ENCODE results near the gene SLC1A3.

SLC1A3 gene

DNA sequence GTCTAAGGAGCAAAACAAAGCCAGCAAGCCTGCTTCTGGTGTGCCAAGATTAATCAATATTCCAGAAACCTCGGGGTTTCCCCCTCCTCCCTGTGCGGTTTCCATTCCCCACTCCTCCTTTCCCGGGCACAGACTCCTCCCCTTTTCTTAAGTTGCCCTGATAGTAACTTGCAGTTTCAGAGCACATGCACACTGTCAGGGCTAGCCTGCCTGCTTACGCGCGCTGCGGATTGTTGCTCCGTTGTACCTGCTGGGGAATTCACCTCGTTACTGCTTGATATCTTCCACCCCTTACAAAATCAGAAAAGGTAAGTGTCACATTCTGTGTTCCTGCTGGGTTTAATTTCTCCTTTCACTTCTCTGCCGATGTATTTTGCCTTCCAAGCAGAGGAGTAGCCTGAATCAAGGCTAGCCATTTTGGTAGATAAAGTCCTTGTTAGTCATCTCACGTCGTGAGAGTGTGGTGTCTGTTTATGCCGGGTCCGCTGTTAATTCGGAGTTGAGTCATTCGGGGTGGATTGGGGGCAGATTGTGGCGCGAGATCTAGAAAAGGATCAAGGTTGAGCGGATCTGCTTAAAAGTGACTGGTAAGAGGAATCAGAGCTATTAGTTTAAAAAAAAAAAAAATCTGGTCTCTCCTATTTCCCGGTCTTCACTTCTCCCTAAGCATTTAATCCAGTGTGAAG lies at the start of gene SLC1A3:
Gene SLC1A3, plus strand, starts transcription at position 179 of the 686 bp plus-strand sequence. CDS start 1,818 bp downstream, outside the sequence.
- peak within 1 kb of the TSS; percentile 41 for H3K4me3 ChIP-seq (ENCODE audit: low read depth, low read length)
- TF ChIP-seq, protein P1, sequence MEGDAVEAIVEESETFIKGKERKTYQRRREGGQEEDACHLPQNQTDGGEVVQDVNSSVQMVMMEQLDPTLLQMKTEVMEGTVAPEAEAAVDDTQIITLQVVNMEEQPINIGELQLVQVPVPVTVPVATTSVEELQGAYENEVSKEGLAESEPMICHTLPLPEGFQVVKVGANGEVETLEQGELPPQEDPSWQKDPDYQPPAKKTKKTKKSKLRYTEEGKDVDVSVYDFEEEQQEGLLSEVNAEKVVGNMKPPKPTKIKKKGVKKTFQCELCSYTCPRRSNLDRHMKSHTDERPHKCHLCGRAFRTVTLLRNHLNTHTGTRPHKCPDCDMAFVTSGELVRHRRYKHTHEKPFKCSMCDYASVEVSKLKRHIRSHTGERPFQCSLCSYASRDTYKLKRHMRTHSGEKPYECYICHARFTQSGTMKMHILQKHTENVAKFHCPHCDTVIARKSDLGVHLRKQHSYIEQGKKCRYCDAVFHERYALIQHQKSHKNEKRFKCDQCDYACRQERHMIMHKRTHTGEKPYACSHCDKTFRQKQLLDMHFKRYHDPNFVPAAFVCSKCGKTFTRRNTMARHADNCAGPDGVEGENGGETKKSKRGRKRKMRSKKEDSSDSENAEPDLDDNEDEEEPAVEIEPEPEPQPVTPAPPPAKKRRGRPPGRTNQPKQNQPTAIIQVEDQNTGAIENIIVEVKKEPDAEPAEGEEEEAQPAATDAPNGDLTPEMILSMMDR (IDR thresholded peaks at IDR 0.05; ENCODE audit: low read depth, low read length) = no peak

DNA sequence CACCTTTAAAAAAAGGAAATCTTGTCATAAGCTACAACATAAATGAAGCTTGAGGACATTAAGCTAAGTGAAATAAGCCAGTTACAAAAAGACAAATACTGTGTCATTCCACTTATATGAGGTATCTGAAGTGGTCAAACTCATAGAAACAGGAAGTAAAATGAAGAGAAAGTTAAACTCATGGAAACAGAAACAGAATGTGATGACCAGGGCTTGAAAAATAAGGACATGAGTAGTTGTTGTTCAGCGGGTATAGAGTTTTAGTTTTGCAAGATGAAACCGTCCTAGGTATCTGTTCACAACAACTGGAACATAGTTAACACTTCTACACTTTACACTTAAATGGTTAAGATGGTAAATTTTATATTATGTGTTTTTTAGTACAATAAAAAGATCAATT lies 47.8 kb upstream of the SLC1A3 start:
- H3K4me3 ChIP-seq (ENCODE audit: low read depth, low read length) = no peak overlapping the region
- TF ChIP-seq, protein P1 (IDR thresholded peaks at IDR 0.05; ENCODE audit: low read depth, low read length) = no peak

DNA sequence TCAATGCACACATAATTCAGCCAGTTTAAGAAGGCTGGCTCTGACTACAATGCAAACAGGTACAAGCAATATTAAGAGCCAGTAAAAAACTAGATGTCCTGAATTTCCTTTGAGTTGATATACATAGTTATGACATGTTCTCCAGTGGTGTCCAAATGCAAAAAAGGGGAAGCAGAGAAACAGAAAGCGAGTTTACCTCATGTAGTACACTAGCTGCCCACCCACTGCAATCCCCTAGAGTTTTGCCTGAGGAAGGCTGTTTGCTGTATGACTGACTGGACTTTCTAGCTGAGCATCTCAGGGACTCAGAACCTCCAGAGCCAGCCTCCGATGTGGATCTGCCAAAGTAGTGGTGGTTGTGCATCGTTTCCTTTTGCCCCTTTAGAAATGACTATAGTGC lies 44.8 kb upstream of the SLC1A3 start:
- no peak overlapping the region for H3K4me3 ChIP-seq (ENCODE audit: low read depth, low read length)
- TF ChIP-seq, protein P1 (IDR thresholded peaks at IDR 0.05; ENCODE audit: low read depth, low read length) = no peak

DNA sequence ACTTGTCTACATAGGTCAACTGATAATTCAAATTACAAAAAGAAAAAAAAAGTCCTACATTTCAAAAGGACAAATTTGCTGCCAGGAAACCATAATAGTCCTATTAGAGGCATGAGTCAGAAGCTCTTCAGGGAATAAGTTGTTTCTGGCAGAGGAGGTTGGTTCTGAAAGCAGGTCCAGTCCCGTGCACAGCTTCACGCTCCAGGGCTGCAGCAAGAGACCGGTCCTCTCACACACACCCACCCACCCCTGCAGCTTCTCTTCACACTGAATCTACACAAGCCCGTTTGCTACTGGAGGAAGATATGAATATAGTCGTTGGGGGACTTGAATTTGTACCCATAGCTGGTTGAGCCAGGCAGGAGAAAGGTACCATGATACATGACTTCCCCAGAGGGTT lies 36.9 kb upstream of the SLC1A3 start:
- TF ChIP-seq, protein P1 (IDR thresholded peaks at IDR 0.05; ENCODE audit: low read depth, low read length) = no peak
- no peak overlapping the region for H3K4me3 ChIP-seq (ENCODE audit: low read depth, low read length)

DNA sequence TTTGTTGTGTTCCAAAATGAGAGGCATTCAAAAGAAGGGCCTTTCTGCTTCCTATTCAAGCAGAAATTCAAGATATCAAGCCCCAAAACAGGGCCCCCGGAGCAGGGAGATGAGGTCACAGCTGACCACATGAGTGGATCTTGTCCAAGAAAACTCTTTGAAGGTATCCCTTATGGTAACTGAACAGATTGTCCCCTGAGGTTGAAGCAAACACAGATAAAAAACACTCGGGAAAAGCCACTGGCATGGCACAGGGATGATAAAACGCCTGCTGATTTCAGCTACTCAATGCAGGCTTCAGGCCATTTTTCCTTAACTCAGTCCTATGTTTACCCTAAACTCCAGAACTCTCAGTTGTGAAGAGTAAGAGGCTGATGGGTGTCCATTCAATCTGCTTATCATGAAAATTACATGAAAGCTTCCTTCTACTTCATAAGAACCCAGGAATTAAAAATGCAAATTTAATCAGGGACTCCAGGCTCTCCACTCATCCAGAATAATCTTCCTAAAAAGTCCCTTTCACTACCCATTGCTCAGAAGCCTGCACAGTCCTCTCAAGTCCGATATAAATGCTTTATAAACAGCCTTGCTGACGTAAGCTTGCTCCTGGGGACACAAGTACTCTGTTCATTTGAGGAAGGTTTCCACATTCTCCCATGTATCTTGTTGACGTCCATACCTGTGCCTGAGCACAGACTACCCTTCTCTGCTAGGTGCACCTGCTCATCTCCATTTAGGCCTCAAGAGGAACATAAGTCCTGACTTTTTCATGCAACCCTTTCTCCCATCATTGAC lies 35.9 kb upstream of the SLC1A3 start:
- no peak overlapping the region for H3K4me3 ChIP-seq (ENCODE audit: low read depth, low read length)
- TF ChIP-seq, protein P1 (IDR thresholded peaks at IDR 0.05; ENCODE audit: low read depth, low read length) = no peak

DNA sequence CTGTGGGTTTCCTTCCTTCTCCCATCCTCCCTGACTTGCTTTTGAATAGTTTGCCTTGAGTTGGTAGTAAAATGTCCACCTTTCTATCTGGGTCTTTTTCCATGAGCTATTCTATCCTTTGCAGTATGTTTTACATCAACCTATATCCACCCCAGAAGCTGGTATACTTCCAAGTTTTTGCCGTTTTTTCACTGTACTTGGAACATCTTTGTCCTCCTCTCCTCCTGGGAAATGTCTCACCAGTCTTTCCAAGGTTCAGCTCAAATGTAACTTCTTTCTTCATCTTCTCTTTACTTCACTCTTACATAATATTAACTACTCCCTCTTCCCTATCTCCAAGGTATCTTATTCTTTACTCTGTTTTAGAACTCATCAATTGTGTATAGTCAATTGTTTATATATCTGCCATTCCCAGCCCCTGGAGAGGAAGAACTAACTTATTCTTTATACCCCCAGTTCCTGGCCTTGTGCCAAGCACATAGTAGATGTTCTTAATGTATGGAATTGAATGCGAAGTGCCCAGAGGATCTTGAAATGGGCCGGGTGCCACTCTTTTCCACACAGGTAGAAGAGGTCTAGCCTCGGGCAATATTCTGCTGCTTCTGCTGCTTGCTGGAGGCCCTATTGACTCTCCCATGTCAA lies 34.9 kb upstream of the SLC1A3 start:
- H3K4me3 ChIP-seq (ENCODE audit: low read depth, low read length) = no peak overlapping the region
- TF ChIP-seq, protein P1 (IDR thresholded peaks at IDR 0.05; ENCODE audit: low read depth, low read length) = no peak

DNA sequence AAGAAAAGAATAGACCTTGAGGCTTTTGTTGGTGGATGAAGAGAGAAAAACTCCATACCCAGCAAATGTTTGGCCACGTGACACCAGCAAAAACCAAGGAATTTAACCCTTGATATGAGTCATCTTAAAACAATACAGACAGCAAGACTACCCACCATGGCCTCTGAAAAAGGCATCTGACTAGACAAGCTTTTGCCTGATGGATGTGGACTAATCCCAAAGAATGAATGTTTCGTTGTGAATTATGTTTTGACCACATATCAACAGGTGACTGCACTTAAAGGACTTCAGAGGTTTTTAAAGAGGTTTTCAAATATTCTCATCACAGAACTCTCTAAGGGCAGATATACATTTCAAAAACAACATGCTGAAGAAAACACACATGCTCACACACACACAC lies 33.0 kb upstream of the SLC1A3 start:
- H3K4me3 ChIP-seq (ENCODE audit: low read depth, low read length) = no peak overlapping the region
- TF ChIP-seq, protein P1 (IDR thresholded peaks at IDR 0.05; ENCODE audit: low read depth, low read length) = no peak
